NCI-H1092 treated with DMSO at 0.1 percent for 48 hours (cell line): ENCODE data around the gene OSMR.

Experiments used
- DNase-seq: peaks from one replicate; lab custom pipeline; 2025; lab: John Stamatoyannopoulos, UW

The OSMR gene

GRCh38 chr5:38926121-38926520 is 80.3 kb downstream of the OSMR start:
- no peak for DNase-seq

DNA sequence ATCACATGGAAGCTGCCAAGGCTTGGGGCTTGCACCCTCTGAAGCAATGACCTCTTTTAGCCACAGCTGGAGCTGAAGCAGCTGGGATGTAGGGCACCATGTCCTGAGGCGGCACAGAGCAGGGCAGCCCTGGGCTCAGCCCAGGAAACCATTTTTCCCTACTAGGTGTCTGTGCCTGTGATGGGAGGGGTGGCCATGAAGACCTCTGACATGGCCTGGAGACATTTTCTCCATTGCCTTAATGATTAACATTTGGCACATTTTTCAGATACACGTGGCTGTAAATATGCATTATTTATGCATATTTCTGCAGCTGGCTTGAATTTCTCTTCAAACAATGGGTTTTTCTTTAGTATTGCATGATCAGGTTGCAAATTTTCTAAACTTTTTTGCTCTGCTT is 81.7 kb downstream of the OSMR start:
- DNase-seq, result no peak

DNA sequence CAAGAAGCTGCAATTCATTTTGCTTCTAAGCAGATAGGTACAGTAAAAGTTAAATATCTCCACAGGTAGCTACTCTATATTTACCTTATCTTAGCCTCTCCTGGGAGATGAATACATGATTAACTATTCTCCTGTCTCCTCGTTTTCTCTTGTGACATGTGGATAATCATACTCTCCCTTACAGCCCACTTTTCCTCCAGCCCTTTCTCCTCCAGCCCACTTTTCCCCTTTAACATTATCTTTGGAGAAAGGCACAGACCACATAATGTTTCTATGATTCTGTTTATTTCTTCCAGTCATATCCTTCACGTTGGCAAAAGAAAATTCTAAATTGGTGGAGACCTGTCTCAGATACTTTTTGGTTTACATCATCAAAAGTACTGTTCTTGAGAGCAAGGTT is 84.0 kb downstream of the OSMR start:
- DNase-seq, result no peak

GRCh38 chr5:38931731-38932130 is 85.9 kb downstream of the OSMR start:
- no peak for DNase-seq

GRCh38 chr5:38932854-38933408 is 87.1 kb downstream of the OSMR start:
- no peak for DNase-seq

- DNase-seq, result no peak
These were observed 89.6 kb downstream of the OSMR start for GRCh38 chr5:38935437-38935836.

DNA sequence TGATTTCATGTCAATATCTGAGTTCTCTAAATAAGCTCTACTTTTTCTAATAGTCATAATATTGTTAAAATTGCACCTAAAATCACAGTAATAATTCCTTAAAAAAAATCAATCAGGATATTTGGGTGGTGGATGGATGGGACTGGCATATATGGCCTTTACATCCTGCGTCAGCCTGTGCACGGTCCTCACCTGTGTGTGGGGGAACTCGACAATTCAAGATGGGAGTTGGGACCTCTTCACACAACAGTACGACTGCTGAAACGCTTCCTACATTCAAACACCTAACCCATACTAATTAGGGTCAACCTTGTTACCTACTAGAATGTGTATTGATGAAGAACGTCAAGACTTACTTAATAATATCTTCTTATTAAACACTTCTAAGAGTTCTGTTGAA is 90.5 kb downstream of the OSMR start:
- DNase-seq, result no peak

DNA sequence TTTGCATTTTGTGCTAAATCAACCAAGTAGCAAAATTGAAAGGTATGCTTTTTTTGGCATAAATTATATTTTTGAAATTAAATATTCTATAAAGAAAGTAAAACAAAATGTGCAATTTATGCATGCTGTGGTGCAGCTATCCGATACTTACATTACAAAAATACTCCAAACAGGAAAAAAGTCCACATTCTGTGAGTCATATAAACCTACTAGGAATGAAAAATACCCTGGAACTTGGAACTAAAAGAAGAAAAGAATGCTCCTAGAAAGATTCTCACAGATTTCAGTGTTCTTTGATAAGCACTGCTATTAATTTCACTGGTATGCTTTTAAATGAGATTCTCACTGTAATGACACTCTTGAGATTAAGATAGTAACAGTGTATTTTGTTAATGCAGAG is 92.6 kb downstream of the OSMR start:
- DNase-seq, result no peak

DNA sequence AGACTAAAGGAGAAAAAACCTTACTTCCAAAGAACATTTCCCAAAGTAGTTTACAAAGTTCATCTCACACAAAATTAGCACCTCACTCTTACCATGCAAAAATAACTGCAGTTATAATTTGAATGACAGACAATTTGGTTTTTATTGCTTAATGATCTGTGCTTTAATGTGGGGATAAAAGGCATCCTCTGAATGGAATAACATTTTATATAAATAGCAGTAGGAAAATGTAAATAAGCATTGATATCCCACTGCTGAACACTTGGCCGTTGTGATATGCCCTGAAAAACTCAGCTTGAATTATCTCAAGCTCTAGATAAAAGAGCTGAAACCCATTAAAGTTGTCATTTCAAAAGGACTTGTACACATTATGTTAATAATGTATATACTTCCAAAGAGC is 93.2 kb downstream of the OSMR start:
- no peak for DNase-seq

GRCh38 chr5:38940230-38940858 is 94.5 kb downstream of the OSMR start:
- DNase-seq, result no peak

DNA sequence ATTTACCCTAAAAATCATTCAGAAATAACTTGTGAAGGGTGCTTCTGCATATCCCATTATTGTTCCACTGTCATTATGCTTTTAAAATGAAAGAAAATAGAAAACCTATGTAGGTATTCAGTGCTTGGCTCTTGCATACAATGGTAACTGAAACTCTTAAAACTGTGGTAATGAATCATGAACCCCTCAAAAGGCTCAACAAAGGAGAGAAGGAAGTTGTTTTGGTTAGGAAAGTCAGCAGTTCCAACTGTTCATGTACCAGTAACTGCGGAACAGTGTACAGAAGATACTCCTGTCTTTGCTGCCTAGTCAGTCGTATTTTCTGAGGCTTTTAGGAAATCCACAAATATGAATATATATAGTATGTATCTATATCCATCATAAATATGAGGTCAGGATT is 96.1 kb downstream of the OSMR start:
- no peak for DNase-seq

- DNase-seq, result no peak
These were observed 98.5 kb downstream of the OSMR start for GRCh38 chr5:38944282-38944681.

GRCh38 chr5:38948501-38948900 is 102.7 kb downstream of the OSMR start:
- no peak for DNase-seq

DNA sequence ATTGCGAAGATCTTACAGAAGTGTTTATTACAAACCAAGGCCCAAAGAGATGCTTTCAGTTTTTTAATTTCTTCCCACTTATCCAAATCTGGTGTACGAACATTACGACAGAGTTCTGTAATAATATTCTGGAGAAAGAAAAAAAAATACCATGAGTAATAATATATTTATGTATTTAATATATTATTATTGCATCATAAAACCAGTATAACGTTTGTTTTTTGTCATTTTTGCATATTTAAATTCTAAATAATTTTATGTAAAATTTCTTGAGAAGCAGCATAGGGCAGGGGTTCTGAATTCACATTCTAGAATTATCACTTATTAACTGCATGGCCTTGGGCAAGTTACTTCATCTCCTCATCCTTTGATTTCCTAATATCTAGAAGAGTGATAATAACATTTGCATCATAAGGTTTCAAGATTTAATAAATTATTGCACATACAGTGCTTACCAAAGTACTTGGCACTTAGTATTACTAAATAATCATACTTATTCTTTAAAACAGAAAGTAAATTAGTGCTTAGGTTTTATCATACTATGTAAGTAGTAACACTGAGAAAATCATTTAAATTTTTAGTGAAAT is 107.7 kb downstream of the OSMR start:
- no peak for DNase-seq

DNA sequence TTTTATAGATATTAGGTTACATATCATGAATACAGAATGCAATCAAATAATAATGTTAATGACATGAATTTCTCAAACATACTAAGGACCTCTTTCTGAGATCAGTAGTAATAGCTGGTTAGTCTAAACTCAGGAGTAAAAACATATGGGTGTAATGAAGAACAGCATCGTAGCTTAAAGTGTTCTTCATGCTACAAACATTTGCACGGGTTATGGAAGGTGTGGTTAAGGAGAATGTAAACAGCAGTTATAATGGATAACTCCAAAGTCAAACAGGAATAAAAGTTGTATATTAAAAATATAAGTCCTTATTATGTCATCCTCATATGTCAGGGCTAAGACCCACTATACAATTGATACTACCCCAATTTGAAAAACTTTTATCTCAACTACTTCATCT is 115.9 kb downstream of the OSMR start:
- DNase-seq, result no peak

- DNase-seq, result no peak
These were observed 122.9 kb downstream of the OSMR start for GRCh38 chr5:38968665-38969064.

- DNase-seq, result no peak
These were observed 132.2 kb downstream of the OSMR start for GRCh38 chr5:38978036-38978435.

DNA sequence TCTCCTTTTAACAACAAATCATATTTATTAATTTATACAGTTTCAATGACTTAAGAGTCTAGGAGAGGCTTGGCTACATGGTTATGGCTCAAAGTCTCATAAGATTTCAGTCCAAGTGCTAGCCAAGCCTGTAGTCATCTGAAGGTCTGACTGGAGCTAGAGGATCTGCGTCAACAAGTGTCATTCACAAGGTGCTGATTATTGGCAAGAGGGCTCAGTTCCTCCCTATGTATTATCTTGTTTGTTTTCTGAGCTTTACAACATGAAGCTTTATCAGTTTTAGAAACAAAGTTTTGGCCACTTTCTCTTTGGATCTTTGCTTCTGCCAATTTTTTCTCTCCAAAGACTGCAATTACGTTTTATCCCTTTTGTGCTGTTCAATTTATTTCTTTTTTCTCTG is 133.7 kb downstream of the OSMR start:
- DNase-seq, result no peak
